Endothelial cell of umbilical vein (primary cell): ENCODE data around the gene CCAR1.

Experiments
- CTCF ChIP-seq, 2 donors: IDR thresholded peaks; 1 replicate in 1 of 2; 2 replicates in 1 of 2; pipeline ENCODE4 v1.5.1; 2011; ENCODE audit warnings: low read length in 2 of 2, mild to moderate bottlenecking in 2 of 2, moderate library complexity in 2 of 2, control low read depth in 1 of 2, inconsistent platforms in 1 of 2, low read depth in 1 of 2; ENCODE audit not compliant: insufficient read depth in 1 of 2; ENCODE audit errors: extremely low read depth in 1 of 2
- EZH2 ChIP-seq: IDR thresholded peaks from 2 replicates; pipeline ENCODE4 v1.6.1; 2012; ENCODE audit warnings: borderline replicate concordance, low read depth, mild to moderate bottlenecking, moderate library complexity, low read length, inconsistent platforms; ENCODE audit not compliant: severe bottlenecking
- POLR2A ChIP-seq: IDR thresholded peaks from 2 replicates; pipeline ENCODE4 v1.6.1; 2012; ENCODE audit warnings: low read depth, mild to moderate bottlenecking, control low read depth, low read length
- POLR2AphosphoS5 ChIP-seq: IDR thresholded peaks from 2 replicates; pipeline ENCODE4 v1.6.1; 2012; ENCODE audit warnings: low read depth, mild to moderate bottlenecking, control low read depth, low read length, moderate library complexity; ENCODE audit not compliant: insufficient read depth

GRCh38 chr10:68792115-68792514 is 71.1 kb downstream of the CCAR1 start:
- TF ChIP-seq CTCF (IDR thresholded peaks at IDR 0.05; ENCODE audit: extremely low read depth in 1 of 2, insufficient read depth in 1 of 2, low read depth in 1 of 2, low read length in 2 of 2): no peak
- no peak for TF ChIP-seq EZH2
- no peak for TF ChIP-seq POLR2A
- TF ChIP-seq POLR2AphosphoS5: no peak
